ENCODE measurements around the gene UROS. TPM values are rescaled to one million over a fixed set of nuclear protein-coding genes. Genes with fewer than 3 reads are reported as not detected.

UROS gene
- total and polyA plus RNA-seq, 5 donors from 2014 or later, result 22.3 to 72.6 (median 62.5) TPM

DNA sequence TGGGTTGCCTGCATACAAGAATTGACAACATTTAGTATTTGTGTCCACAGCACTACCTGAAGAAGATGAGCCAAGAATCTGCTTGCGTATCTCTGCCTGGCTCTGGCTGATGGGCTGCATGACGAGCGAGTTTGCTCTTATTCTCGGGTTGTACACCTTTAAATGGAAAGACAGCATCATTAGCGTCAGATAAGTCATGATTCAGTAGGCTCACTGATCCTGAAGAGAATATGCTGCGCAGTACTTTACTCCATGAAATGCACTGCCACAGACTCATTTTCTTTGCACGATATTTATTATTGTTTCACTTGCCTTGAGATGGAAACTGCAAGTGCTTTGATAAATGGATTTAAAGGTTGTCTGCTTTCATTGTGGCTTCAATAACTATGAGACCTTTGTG lies 29.4 kb upstream of the UROS start:
- H3K9me3 ChIP-seq (ENCODE audit: control insufficient read depth in 2 of 2, low read length in 2 of 2), result no peaks in the 10 kb centered on the region
- no peak overlapping the region for H3K27ac ChIP-seq (ENCODE audit: insufficient read depth, low read length, poor library complexity, severe bottlenecking)
- Mint-ChIP-seq H3K4me3 (no peak overlapping the region), H3K27ac (peak overlapping the region in 2 of 3 donors; percentile 2 to 30), H3K9me3 (peaks cover 0 to 1% (median 0%) of the 10 kb centered on the region in 7 donors), H3K27me3 (no peaks in the 10 kb centered on the region), H3K4me1 (no peaks in the 10 kb centered on the region), H3K36me3 (peaks cover 14% of the 10 kb centered on the region)
- no peak overlapping the region for H3K4me3 ChIP-seq (ENCODE audit: low read depth, low read length)
- peaks cover 8% of the 10 kb centered on the region for H3K36me3 ChIP-seq (ENCODE audit: control insufficient read depth, insufficient read depth, low read length)
- no peak for DNase-seq
- no peaks in the 10 kb centered on the region for H3K27me3 ChIP-seq (ENCODE audit: control insufficient read depth, insufficient read depth, low read length)
- ATAC-seq (ENCODE audit: low read depth in 2 of 2), result no peak
- no peaks in the 10 kb centered on the region for H3K4me1 ChIP-seq (ENCODE audit: control insufficient read depth, insufficient read depth, low read length, poor library complexity, severe bottlenecking)

DNA sequence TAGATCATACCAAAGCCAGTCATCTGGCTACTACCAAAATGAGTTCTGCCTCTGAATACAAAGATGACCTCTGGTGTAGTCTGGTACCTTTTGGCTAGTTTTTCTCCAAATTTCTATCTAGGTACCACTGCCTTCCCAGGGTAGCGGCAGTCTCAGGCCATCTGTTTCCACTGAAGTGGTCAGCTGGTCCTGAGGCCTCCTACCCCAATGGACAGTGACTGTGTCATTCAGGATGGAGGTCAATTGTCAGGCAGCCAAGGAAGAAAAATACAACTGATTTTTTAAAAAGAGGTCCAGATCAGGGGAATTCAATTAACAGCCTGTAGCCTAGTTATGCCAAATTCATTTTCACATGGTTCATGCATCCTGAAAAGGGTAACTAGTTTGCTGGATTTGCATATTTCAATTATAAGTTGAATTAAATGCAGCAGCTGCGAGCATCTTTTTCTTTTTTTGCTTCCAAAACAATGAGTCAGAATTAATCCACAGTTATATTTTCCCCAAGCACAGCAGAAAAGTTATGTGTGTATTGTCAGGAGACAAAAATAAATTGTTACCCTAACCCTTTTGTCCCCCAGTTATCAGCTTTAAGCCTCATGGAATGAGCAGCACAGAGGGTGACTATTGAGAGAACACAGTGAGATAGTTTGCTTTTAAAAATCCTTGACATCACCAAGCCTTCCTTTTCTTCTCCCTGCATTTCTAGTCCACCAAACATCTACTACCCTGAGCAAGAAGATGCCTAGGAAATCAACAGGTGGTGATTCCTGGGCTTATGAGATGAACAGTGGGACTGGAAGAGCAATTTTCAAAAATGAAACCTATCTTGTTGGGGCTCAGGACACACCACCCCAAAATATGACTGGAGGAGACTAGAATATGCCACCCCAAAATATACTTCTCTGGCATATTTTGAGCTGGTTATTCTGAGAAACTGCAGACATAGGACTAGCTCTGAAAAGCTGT lies 28.0 kb upstream of the UROS start:
- Histone ChIP-seq H3K4me1 (ENCODE audit: control insufficient read depth, insufficient read depth, low read length, poor library complexity, severe bottlenecking) (no peaks in the 10 kb centered on the region), H3K9me3 (ENCODE audit: control insufficient read depth in 2 of 2, low read length in 2 of 2) (no peaks in the 10 kb centered on the region), H3K4me3 (ENCODE audit: low read depth, low read length) (no peak overlapping the region), H3K27ac (ENCODE audit: insufficient read depth, low read length, poor library complexity, severe bottlenecking) (no peak overlapping the region), H3K36me3 (ENCODE audit: control insufficient read depth, insufficient read depth, low read length) (peaks cover 8% of the 10 kb centered on the region), H3K27me3 (ENCODE audit: control insufficient read depth, insufficient read depth, low read length) (no peaks in the 10 kb centered on the region)
- ATAC-seq (ENCODE audit: low read depth in 2 of 2), result no peak
- H3K27me3 Mint-ChIP-seq, result no peaks in the 10 kb centered on the region
- no peak overlapping the region for H3K4me3 Mint-ChIP-seq
- no peaks in the 10 kb centered on the region for H3K4me1 Mint-ChIP-seq
- no peak for DNase-seq
- H3K9me3 Mint-ChIP-seq, result peaks cover 0 to 1% (median 0%) of the 10 kb centered on the region in 7 donors
- H3K27ac Mint-ChIP-seq, result no peak overlapping the region
- peaks cover 22% of the 10 kb centered on the region for H3K36me3 Mint-ChIP-seq

DNA sequence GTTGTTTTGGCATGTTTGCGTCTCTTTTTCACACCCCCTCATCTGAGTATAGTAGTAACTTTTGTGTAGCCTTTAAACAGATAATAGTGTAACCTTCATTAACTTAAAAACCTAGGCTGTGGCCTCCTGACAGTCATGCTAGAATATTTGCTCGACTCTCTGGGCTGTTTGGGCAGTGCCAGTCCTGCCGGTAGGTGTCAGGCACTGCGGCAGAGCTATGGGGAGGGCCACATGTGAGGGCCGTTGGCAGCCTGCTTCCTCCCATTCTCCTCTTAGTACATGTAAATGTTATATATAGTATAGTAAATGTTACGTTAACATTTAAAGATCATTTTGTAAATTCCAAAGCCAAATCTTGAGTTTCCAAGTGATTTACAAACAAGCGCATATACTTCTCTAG lies 26.4 kb upstream of the UROS start:
- Histone ChIP-seq H3K36me3 (ENCODE audit: control insufficient read depth, insufficient read depth, low read length) (peaks cover 8% of the 10 kb centered on the region), H3K9me3 (ENCODE audit: control insufficient read depth in 2 of 2, low read length in 2 of 2) (no peaks in the 10 kb centered on the region), H3K4me3 (ENCODE audit: low read depth, low read length) (no peak overlapping the region), H3K27ac (ENCODE audit: insufficient read depth, low read length, poor library complexity, severe bottlenecking) (no peak overlapping the region), H3K4me1 (ENCODE audit: control insufficient read depth, insufficient read depth, low read length, poor library complexity, severe bottlenecking) (no peaks in the 10 kb centered on the region), H3K27me3 (ENCODE audit: control insufficient read depth, insufficient read depth, low read length) (no peaks in the 10 kb centered on the region)
- Mint-ChIP-seq H3K27me3 (no peaks in the 10 kb centered on the region), H3K4me3 (no peak overlapping the region), H3K9me3 (peaks cover 0 to 1% (median 0%) of the 10 kb centered on the region in 7 donors), H3K27ac (no peak overlapping the region), H3K4me1 (no peaks in the 10 kb centered on the region), H3K36me3 (peaks cover 18% of the 10 kb centered on the region)
- ATAC-seq (ENCODE audit: low read depth in 2 of 2) (no peak), DNase-seq (no peak)

DNA sequence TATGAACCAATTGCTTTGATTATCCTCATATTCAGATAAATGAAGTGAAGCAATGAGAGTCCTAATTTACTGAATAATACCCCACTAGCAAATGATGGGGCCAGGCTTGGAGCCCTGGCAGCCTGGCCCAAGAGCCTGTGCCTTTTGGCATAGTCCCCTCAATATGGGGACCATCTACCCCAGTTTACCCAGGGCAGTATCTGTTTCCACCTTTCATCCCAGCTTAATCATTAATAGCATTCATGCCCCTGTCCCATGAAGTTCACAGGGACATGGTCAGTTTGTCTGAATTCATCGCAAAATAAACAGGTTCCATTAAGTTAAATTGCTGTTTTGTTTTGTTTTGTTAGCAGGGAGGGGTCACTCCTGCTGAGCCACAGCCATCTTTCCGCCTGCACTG lies 25.8 kb upstream of the UROS start:
- ATAC-seq (ENCODE audit: low read depth in 2 of 2), result no peak
- H3K9me3 ChIP-seq (ENCODE audit: control insufficient read depth in 2 of 2, low read length in 2 of 2), result no peaks in the 10 kb centered on the region
- Mint-ChIP-seq H3K27ac (no peak overlapping the region), H3K27me3 (no peaks in the 10 kb centered on the region), H3K36me3 (peaks cover 19% of the 10 kb centered on the region), H3K9me3 (peaks cover 0 to 1% (median 0%) of the 10 kb centered on the region in 7 donors), H3K4me1 (peaks cover 0 to 2% (median 0%) of the 10 kb centered on the region in 4 donors), H3K4me3 (no peak overlapping the region)
- H3K4me1 ChIP-seq (ENCODE audit: control insufficient read depth, insufficient read depth, low read length, poor library complexity, severe bottlenecking), result no peaks in the 10 kb centered on the region
- H3K36me3 ChIP-seq (ENCODE audit: control insufficient read depth, insufficient read depth, low read length), result peaks cover 8% of the 10 kb centered on the region
- H3K27me3 ChIP-seq (ENCODE audit: control insufficient read depth, insufficient read depth, low read length), result no peaks in the 10 kb centered on the region
- DNase-seq, result no peak
- no peak overlapping the region for H3K27ac ChIP-seq (ENCODE audit: insufficient read depth, low read length, poor library complexity, severe bottlenecking)
- H3K4me3 ChIP-seq (ENCODE audit: low read depth, low read length), result no peak overlapping the region

DNA sequence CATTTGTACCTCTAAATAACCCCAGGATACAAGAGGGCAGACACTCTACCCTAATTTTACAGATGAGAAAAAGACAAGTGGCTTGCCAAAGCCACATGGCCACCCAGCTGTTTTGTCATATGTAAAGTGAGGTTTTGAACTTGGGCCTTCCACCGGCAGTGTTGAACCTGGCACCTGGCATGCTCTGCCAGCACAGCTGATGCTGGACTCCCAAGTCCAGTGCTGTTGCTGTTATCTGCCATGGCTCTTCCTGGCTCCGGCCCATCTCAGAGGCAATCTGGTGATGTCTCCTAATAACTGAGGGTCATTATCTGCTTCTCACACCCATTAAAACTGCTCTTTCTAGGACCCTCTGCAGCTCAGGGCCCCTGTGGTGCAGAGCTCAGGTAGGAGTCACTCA lies 25.3 kb upstream of the UROS start:
- no peak overlapping the region for H3K4me3 ChIP-seq (ENCODE audit: low read depth, low read length)
- no peak for ATAC-seq (ENCODE audit: low read depth in 2 of 2)
- no peaks in the 10 kb centered on the region for H3K9me3 ChIP-seq (ENCODE audit: control insufficient read depth in 2 of 2, low read length in 2 of 2)
- DNase-seq, result no peak
- H3K27ac ChIP-seq (ENCODE audit: insufficient read depth, low read length, poor library complexity, severe bottlenecking), result no peak overlapping the region
- H3K27me3 ChIP-seq (ENCODE audit: control insufficient read depth, insufficient read depth, low read length), result no peaks in the 10 kb centered on the region
- Mint-ChIP-seq H3K27ac (no peak overlapping the region), H3K36me3 (peaks cover 20% of the 10 kb centered on the region), H3K9me3 (peaks cover 0 to 1% (median 0%) of the 10 kb centered on the region in 7 donors), H3K4me1 (peaks cover 0 to 2% (median 0%) of the 10 kb centered on the region in 4 donors), H3K4me3 (no peak overlapping the region), H3K27me3 (no peaks in the 10 kb centered on the region)
- no peaks in the 10 kb centered on the region for H3K4me1 ChIP-seq (ENCODE audit: control insufficient read depth, insufficient read depth, low read length, poor library complexity, severe bottlenecking)
- H3K36me3 ChIP-seq (ENCODE audit: control insufficient read depth, insufficient read depth, low read length), result peaks cover 8% of the 10 kb centered on the region

DNA sequence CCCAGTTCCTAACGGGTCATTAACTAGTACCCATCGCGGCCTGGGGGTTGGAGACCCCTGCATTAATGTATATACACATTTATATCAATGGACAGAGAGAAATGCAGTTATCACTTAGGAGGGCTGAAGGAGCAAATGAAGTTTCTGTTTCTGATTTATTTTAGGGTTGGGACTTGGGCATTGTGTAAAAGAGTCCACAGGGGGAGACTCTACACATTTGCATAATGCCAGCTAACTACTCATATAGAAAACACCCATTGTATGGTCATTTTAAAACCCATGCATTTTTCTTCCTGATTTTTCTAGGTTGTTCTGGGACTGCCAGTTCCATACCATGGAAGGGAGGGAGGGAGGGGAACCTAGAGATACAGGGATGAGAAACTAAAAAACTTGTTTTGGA lies 23.8 kb upstream of the UROS start:
- no peak for DNase-seq
- Mint-ChIP-seq H3K9me3 (peaks cover 0 to 1% (median 0%) of the 10 kb centered on the region in 7 donors), H3K27ac (peak overlapping the region in 1 of 3 donors; percentile 46), H3K27me3 (no peaks in the 10 kb centered on the region), H3K4me3 (no peak overlapping the region), H3K36me3 (peaks cover 22% of the 10 kb centered on the region), H3K4me1 (peaks cover 0 to 2% (median 0%) of the 10 kb centered on the region in 4 donors)
- Histone ChIP-seq H3K36me3 (ENCODE audit: control insufficient read depth, insufficient read depth, low read length) (peaks cover 8% of the 10 kb centered on the region), H3K27me3 (ENCODE audit: control insufficient read depth, insufficient read depth, low read length) (no peaks in the 10 kb centered on the region), H3K27ac (ENCODE audit: insufficient read depth, low read length, poor library complexity, severe bottlenecking) (no peak overlapping the region), H3K4me1 (ENCODE audit: control insufficient read depth, insufficient read depth, low read length, poor library complexity, severe bottlenecking) (no peaks in the 10 kb centered on the region), H3K4me3 (ENCODE audit: low read depth, low read length) (no peak overlapping the region), H3K9me3 (ENCODE audit: control insufficient read depth in 2 of 2, low read length in 2 of 2) (no peaks in the 10 kb centered on the region)
- ATAC-seq (ENCODE audit: low read depth in 2 of 2), result no peak

DNA sequence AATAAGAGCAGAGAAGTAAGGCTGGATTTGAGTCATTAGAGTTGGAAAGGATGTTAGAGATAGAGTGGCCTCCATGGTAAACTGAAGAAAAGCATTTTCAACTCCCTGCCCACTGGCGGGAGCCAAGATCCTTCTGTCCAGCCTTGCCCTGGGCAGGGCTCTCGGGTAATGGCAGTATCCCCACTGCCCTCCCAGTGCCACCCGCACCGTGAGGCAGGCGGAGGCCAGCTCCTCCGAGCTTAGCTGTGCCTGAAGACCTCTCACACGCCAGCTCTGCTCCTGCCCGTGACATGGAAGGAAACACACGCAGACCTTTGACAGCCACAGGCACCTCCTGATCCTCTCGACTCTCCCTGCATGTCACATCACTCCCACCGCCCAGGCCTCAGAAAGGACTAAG lies 22.6 kb upstream of the UROS start:
- Histone ChIP-seq H3K27me3 (ENCODE audit: control insufficient read depth, insufficient read depth, low read length) (no peaks in the 10 kb centered on the region), H3K9me3 (ENCODE audit: control insufficient read depth in 2 of 2, low read length in 2 of 2) (no peaks in the 10 kb centered on the region), H3K4me3 (ENCODE audit: low read depth, low read length) (no peak overlapping the region), H3K4me1 (ENCODE audit: control insufficient read depth, insufficient read depth, low read length, poor library complexity, severe bottlenecking) (no peaks in the 10 kb centered on the region), H3K36me3 (ENCODE audit: control insufficient read depth, insufficient read depth, low read length) (peaks cover 8% of the 10 kb centered on the region), H3K27ac (ENCODE audit: insufficient read depth, low read length, poor library complexity, severe bottlenecking) (no peak overlapping the region)
- no peaks in the 10 kb centered on the region for H3K27me3 Mint-ChIP-seq
- ATAC-seq (ENCODE audit: low read depth in 2 of 2) (no peak), DNase-seq (no peak)
- H3K27ac Mint-ChIP-seq, result no peak overlapping the region
- H3K4me1 Mint-ChIP-seq, result peaks cover 0 to 2% (median 0%) of the 10 kb centered on the region in 4 donors
- H3K36me3 Mint-ChIP-seq, result peaks cover 29% of the 10 kb centered on the region
- H3K9me3 Mint-ChIP-seq, result no peaks in the 10 kb centered on the region
- no peak overlapping the region for H3K4me3 Mint-ChIP-seq
